Uterus (tissue), 2 donors: ENCODE results near the gene RPS28.

Source experiments
- CTCF ChIP-seq, 4 experiments: fragments of 200-600 bp in 2 of 4; fragments of 450-650 bp in 2 of 4; sonication (generic) in 2 of 4; IDR thresholded peaks; one replicate each; pipeline ENCODE4 v1.5.1; 2016 to 2019; ENCODE audit warnings: antibody characterized with exemption in 4 of 4, mild to moderate bottlenecking in 2 of 4, moderate library complexity in 1 of 4
- POLR2A ChIP-seq, 2 donors: fragments of 450-650 bp; IDR thresholded peaks; one replicate each; pipeline ENCODE4 v1.6.1; 2016; ENCODE audit warnings: antibody characterized with exemption in 2 of 2, mild to moderate bottlenecking in 1 of 2, moderate library complexity in 1 of 2

- TF ChIP-seq CTCF (IDR thresholded peaks at IDR 0.05) (no peak), POLR2A (IDR thresholded peaks at IDR 0.05) (no peak)
Measured at GRCh38 chr19:8329996-8330395, 8.7 kb downstream of the RPS28 start.
